SK-N-SH (cell line): Measurements from ENCODE around the gene CFAP210.

Source experiments
- CTCF ChIP-seq: fragments of 200-600 bp; sonication (generic); IDR thresholded peaks from 2 replicates; pipeline ENCODE4 v1.6.1; 2017; ENCODE audit warnings: antibody characterized with exemption, mild to moderate bottlenecking, moderate library complexity
- EP300 ChIP-seq, 2 experiments: IDR thresholded peaks; 2 replicates each; pipeline versions ENCODE4 v1.4.0 to v1.6.1; 2012; ENCODE audit warnings: borderline replicate concordance in 1 of 2, low read depth in 1 of 2, low read length in 1 of 2
- SMC3 ChIP-seq: IDR thresholded peaks from 2 replicates; pipeline ENCODE4 v1.6.1; 2012; ENCODE audit warnings: low read depth, low read length, improper control_type of control experiment
- TF ChIP-seq, protein P1 (sequence below): fragments of 150-350 bp; IDR thresholded peaks from 2 replicates; pipeline ENCODE4 v1.6.1; 2017; ENCODE audit warnings: antibody characterized with exemption, low read length, low read depth, borderline replicate concordance

GRCh38 chr2:169647496-169647895, 46.7 kb downstream of the CFAP210 start:
- TF ChIP-seq CTCF (no peak), SMC3 (no peak), EP300 (IDR thresholded peaks at IDR 0.05; ENCODE audit: borderline replicate concordance in 1 of 2, low read depth in 1 of 2, low read length in 1 of 2) (no peak)
- TF ChIP-seq, protein P1, sequence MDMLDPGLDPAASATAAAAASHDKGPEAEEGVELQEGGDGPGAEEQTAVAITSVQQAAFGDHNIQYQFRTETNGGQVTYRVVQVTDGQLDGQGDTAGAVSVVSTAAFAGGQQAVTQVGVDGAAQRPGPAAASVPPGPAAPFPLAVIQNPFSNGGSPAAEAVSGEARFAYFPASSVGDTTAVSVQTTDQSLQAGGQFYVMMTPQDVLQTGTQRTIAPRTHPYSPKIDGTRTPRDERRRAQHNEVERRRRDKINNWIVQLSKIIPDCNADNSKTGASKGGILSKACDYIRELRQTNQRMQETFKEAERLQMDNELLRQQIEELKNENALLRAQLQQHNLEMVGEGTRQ, result no peak
